HL-60 (cell line): ENCODE measurements around the gene ADAMTS8.

ENCODE experiments used
- DNase-seq, 2 experiments: peaks; one replicate each; pipeline ENCODE4 v3.0.0-alpha.2; 2010 to 2020; ENCODE audit warnings: low read depth in 1 of 2, low spot score in 1 of 2
- H3K27ac ChIP-seq: fragments of 250-450 bp; sonication (Bioruptor Pico); replicated peaks from 2 replicates; pipeline ENCODE4 v1.5.1; 2020; ENCODE audit warnings: mild to moderate bottlenecking, moderate library complexity
- H3K27me3 ChIP-seq: fragments of 250-450 bp; sonication (Bioruptor Pico); 2 replicates; pipeline ENCODE4 v1.5.1; 2021; ENCODE audit warnings: mild to moderate bottlenecking, moderate library complexity; ENCODE audit not compliant: insufficient read depth, poor library complexity, severe bottlenecking
- H3K4me3 ChIP-seq: replicated peaks from 2 replicates; pipeline ENCODE4 v1.5.1; 2011; ENCODE audit warnings: mild to moderate bottlenecking, control low read depth, low read length; ENCODE audit not compliant: insufficient read depth
- CTCF ChIP-seq: IDR thresholded peaks from one replicate; pipeline ENCODE4 v1.5.1; 2011; ENCODE audit warnings: low read length, control low read depth, inconsistent platforms; ENCODE audit not compliant: insufficient read depth
- GABPA ChIP-seq: IDR thresholded peaks from 2 replicates; pipeline ENCODE4 v1.6.1; 2012; ENCODE audit warnings: low read depth
- POLR2AphosphoS5 ChIP-seq: IDR thresholded peaks from 2 replicates; pipeline ENCODE4 v1.6.1; 2012; ENCODE audit warnings: low read depth
- REST ChIP-seq: IDR thresholded peaks from 2 replicates; pipeline ENCODE4 v1.6.1; 2012; ENCODE audit warnings: low read depth; ENCODE audit not compliant: insufficient replicate concordance
- SPI1 ChIP-seq: IDR thresholded peaks from 2 replicates; pipeline ENCODE4 v1.6.1; 2012; ENCODE audit warnings: low read depth, mild to moderate bottlenecking, borderline replicate concordance
- long read RNA-seq: library from polyadenylated mRNA; unstranded; transcript quantifications from one replicate; pipeline ENCODE4 v2.0.0, GENCODE V29; 2020

ADAMTS8 gene
- long read RNA-seq: 0 reads

- TF ChIP-seq CTCF (no peak), SPI1 (no peak), POLR2AphosphoS5 (no peak), GABPA (no peak), REST (no peak)
- Histone ChIP-seq H3K27me3 (peaks cover 42% of the 10 kb centered on the region), H3K4me3 (no peak within 1 kb of the TSS), H3K27ac (no peak within 1 kb of the TSS)
- no peak for DNase-seq
Observed at GRCh38 chr11:130428316-130429119, at the start of gene ADAMTS8. ADAMTS8 (minus strand) TSS chr11:130428609; CDS start chr11:130428286, 323 bp downstream.

- H3K27ac ChIP-seq: no peak overlapping the region
- DNase-seq: no peak
- TF ChIP-seq CTCF (no peak), REST (no peak), SPI1 (no peak), GABPA (no peak), POLR2AphosphoS5 (no peak)
- no peak overlapping the region for H3K4me3 ChIP-seq
- H3K27me3 ChIP-seq: no peaks in the 10 kb centered on the region
Observed at GRCh38 chr11:130477586-130478203, 49.3 kb upstream of the ADAMTS8 start.

- H3K27me3 ChIP-seq: no peaks in the 10 kb centered on the region
- H3K4me3 ChIP-seq: no peak overlapping the region
- H3K27ac ChIP-seq: no peak overlapping the region
- no peak for DNase-seq
- TF ChIP-seq POLR2AphosphoS5: no peak
- TF ChIP-seq SPI1: no peak
- TF ChIP-seq GABPA: no peak
- no peak for TF ChIP-seq CTCF
- TF ChIP-seq REST: no peak
Observed at GRCh38 chr11:130476922-130477491, 48.6 kb upstream of the ADAMTS8 start.
